Limb (tissue), 2 donors: Measurements from ENCODE around the gene TULP4.

Experiments
- DNase-seq, 2 donors: peaks; one replicate each; pipeline ENCODE4 v3.0.0-alpha.2; 2016; ENCODE audit errors: extremely low spot score in 2 of 2

The TULP4 gene

DNA sequence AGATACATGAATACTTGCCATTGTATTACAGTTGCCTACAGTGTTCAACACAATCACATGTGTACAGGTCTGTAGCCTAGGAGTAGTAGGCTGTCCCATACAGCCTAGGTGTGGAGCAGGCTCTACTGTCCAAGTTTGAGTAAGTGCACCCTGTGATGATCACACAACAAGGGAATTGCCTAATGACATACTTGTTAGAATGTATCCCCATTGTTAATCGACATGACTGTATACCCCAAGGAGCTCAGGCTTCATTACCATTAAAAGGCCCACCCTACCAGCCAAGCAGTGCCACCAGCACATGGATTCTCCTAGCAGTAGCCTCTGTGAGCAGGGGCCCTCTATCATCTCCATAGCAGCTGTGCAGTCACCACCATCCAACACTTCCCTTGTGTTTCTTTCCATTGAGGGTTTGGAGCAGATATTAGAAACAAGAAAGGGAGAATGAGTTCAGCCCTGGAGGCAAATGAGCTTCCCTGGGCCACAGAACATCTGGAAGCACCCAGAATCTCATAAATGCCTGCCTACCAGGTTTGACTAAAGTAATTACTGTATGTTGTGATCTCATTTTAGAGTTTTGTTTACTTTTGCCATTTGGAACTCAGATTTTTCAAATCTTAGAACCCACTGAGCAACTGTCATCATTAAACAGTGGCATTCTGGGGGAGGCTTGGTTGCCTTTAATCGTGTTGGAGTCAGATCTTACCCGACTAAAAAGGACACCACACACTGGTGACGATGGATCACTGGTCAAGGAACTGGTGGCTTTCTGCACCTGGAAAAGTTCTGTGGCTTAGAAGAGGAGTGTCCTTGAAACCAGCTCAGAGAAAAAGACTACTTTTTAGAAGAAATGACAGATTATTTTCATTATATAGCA is 104.9 kb downstream of the TULP4 start:
- DNase-seq: no peak

DNA sequence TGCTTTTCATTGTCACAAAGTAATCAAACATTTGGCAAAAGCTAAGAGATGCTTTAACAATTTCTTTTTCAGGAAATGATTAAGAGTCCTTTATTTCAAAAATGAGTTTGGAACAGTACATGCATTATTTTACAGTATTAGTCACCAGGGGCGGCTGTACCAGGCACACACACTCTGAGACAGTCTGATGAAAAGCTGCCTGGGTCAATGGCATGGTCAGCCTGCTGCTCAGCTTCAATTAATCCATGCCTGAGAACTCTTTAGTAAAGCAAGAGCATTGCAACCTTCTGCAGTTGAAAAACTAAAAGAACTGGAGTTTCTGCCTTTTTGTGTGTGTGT is 105.5 kb downstream of the TULP4 start:
- no peak for DNase-seq

DNA sequence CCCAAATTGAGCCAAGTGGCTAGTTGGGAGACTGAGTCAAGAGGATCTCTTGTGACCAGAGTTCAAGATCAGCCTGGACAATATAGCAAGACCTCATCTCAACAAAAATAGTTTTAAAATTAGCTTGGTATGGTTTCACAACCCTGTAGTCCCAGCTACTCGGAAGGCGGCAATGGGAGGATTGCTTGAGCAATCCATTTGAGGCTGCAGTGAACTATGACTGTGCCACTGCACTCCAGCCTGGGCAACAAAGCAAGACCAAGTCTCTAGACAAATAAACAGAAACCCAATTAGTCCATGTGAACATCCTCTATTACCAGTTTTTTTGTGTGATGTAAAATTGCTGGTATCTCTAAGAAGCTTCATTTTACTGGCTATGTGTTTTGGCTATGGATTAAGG is 106.2 kb downstream of the TULP4 start:
- DNase-seq: no peak

DNA sequence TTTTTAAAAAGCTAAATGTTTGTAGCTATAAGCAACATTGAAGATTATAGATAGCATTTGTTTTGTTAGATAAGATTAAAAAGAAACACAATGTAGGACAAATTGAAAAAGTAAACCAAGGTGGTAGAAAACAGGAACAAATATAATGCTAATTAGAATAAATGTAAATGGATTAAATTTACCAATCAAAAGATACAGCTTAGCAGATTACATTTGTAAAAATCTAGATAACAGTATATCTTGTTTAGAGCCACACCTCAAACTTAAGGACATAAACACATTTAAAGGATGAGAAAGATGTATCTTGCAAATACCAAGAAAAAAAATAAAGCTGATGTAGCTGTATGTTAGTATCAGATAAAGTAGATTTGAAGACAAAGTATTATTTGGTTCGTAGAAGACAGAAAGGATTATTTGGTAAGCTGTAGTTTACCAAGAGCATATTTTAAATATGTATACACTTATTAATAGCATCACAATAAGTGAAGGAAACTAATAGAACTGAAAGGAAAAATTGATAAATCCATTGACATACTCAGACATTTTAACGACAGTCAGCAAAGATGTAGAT is 107.2 kb downstream of the TULP4 start:
- DNase-seq: no peak

DNA sequence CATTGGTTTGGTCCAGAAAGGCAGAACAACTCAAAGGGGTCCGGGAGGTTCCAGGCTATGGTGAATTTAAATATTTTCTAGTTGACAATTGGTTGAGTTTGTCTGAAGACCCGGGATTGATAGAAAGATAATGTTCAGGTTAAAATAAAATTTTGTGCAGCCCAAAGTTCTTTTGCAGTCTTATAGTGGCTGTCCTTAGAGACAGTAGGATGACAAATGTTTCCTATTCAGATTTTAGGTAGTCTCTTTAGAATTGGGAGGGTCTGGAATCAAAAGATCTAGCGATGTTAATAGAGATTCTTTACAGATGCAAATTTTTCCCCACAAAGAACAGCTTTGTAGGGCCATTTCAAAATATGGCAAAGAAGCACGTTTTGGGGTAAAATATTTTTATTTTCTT is 109.1 kb downstream of the TULP4 start:
- DNase-seq: no peak

DNA sequence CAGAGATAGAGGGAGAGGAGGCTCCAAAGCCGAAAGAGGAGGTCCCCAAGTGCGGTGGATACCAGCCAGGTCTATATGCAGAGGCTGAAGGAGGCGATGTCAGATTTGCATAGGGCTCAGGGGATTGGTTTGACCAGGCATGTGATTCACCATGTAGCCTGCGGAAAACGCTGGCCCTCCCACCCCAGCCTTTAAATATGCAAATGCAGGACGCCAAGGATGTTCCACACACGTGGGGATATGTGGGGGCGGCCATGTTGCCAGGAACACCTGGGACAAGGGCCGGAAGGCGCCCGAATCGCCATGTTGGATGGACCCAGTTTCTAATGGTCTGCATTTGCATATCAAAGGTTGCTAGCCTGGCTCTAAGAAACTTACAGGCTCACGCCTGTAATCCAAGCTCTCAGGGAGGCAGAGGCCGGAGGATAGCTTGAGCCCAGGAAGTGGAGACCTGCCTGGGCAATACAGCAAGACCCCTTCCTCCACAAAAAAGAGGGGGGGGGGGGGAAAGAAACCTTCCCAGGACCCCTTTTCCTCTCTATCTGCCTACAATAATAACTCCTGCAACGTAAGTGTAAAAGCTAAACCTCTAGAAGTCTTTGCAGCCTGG is 110.5 kb downstream of the TULP4 start:
- no peak for DNase-seq

DNA sequence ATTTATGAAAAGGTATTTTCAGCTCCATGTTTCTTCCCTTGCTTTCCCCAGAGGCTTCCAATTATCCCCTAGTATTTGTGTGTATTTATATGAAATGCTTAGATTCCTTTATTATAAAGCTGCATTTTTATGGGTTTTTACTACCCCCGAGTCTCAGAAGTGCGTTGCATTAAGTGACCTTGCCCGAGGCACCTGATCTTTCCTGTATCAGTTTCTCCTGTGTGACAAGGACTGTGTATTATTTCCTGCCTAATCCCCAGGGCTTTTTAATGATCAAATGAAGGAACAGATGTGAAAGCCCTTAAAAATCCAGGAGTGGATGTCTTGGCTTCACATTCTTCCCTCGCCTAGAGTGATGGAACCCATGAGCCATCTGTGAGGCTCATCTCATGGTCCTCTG is 118.8 kb downstream of the TULP4 start:
- DNase-seq: no peak

DNA sequence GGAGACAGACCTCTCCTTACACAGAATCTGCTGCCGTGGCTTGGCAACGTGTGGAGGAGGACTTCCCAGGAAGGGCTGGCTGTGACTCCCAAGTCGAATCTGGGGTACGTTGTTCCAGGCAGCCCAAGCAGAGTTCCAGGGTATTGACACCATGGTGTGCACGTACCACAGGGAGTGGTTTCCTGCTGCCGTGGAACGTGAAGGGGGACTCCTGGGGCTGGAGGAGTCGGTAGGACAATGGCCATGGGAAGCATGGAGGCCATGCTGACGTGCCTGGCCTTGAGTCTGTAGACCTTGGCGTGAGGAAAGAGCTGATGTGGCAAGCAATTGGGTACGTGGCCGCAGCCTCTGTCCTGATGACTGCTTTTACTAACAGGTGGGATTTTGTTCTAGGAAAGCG is 119.3 kb downstream of the TULP4 start:
- DNase-seq: no peak

DNA sequence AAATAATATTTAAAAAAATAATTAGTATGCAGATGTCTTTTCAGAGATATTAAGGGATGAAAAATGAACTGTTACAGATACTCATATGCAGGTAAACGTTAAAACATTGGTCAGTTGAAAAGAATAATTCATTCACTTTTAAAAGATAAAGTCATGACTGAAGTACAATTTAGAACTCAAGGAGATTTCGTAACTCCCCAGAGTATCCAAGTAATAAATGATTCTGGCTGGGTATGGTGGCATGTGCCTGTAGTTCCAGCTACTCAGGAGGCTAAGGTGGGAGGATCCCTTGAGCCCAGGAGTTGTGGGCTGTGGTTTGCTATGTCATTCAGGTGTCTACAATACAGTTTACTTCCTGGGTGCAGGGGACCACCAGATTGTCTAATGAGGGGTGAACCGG is 125.3 kb downstream of the TULP4 start:
- DNase-seq: no peak

DNA sequence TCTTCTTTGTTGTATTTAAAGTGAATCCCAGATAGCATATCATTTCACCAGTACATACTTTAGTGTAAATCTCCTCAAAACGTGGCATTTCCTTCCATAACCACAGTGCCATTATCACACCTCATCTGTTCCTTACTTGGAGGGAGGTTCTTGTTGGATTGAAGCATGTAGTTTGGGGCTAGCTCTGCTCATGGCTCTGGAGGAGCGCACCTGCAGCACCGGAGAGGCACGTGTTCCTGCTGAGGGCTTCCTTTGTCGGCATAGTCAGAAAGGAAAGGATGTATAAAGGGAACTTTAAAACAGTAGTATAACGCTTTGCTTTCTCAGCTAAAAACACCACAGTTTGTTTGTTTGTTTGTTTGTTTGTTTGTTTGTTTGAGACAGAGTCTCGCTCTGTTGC is 126.0 kb downstream of the TULP4 start:
- DNase-seq: no peak

DNA sequence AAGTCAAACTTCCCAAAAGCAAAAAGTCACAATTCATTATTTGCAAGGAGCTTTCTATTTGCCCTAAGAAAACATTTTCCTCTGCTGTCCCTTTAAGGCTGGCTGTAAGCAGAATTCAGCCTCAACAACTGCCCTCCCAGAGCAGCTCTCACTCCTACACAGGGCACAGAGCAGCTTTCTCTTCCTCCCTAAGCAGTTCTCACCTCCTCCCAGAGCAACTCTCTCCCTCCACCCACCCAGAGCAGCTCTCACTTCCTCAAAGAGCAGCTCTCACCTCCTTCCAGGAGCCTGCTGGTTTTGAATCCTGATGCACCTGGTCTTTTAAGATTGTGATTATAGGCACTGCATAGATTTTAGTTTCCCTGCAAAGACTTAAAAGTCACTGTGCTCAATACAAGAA is 127.0 kb downstream of the TULP4 start:
- no peak for DNase-seq

DNA sequence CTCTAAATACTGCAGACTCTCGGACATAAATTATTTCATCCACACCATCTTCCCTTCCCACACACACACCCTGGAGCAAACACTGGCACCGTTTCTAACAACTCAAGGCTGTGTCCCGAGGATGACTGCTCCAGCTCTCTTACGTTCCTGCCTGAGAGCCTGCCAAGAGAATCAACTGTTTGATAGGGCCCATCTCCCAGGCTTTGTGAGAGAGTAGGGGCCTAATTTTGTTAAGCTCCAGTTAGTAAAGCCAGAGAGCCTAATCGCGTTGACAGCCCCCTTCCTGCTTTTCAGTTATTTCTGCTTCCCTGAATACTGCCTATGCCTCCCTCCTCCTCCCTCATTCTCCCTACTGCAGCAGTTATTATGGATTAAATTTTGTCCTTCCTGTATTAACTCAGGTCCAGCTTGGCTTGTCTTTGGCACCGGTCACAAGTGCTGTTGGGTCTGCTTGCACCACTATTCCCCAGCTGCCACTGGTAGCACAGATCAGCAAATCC is 129.5 kb downstream of the TULP4 start:
- peak in 1 of 2 donors; percentile 44 for DNase-seq

DNA sequence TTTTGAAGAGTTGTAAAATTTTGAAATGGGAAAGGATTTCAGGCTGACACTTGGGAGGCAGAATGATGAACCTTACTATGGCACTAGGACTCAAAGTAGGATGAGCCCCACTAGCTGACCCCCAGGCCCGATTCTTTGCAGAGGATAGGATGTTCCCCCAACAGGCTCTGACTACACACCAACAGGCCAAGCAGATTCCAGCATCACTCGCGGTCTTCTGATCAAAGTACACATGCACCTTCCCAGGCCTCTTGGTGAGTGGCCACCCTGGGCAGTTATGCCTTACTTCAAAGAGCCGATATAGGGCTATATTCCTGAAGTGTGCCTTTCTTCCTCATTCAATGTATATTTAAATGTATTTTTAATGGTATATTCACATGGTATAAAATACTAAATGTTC is 130.0 kb downstream of the TULP4 start:
- no peak for DNase-seq

DNA sequence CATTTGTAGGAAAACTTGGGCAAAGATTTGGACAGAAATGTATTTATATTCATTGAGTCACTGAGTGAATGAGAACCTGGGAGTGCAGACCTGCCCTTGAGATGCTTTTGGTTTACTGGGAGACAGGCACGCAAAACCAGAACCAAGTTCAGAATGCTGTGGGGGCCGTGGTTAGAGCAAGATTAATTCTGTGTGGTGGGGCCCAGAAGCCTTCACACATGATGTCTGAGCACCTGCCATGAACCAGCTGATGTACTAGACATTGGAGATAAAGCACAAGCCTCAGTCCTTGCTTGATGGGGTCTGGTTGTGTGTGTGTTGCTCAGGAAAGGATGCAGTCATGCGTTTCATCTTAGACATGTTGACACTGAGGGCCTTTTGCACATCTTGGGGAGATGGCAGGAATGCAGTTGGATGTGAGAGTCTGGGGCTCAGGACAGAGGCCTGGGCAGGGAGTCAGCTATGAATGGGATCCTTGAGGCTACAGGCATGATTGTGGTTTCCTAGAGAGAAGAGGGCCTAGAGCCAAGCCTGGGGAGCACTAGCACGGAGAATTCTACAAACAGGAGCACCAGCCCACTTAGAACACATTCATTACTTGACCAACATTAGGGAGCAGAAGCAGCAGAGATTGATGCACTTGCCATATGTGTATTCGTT is 133.3 kb downstream of the TULP4 start:
- DNase-seq: no peak

DNA sequence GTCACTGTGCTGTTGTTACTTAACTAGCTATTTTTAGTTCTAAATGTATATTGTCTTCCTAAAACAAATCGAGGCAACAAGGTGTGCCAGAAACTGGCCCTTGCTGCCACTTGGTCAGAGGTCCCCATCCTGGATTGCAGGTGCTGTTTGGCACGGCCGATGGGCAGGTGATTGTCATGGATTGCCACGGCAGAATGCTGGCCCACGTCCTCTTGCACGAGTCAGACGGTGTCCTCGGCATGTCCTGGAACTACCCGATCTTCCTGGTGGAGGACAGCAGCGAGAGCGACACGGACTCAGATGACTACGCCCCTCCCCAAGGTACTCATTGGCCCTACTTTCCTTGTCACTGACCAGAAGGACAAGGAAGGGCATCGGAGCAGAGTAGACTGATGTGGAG is 136.6 kb downstream of the TULP4 start:
- no peak for DNase-seq

DNA sequence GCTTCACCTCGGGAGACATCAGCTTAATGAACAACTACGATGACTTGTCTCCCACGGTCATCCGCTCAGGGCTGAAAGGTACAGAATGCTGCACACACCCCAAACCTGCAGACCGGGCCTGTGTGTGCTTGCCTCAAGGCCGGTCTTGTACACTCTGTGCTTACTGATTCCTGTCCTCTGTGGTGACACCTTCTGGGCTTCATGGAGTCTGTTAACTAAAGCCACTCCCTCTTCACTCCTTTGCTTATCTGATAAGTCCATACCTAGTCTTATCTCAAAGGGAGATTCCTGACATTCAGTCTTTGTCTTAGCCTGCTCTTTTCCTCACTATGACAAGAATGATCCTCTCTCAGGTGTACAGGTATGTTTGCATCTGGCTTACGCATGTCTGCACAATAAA is 139.9 kb downstream of the TULP4 start:
- no peak for DNase-seq

DNA sequence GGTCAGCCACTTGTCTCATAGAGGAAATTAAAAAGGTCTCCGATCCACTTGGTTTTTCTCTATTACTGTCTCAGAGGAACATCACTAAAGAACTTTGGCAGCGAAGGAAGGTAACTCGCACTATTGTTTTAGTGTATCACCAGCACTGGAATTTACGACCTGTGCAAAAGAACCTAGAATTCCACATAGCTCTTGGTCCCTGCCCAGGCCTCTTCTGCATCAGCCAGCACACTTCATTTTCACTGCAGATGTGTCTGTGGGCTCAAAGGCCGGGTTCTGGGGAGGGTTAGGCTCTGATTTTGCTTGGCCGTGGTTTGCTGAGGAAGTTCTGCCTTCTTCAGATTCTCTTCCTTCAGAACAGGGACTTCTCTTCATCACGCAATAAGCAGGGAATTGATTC is 144.9 kb downstream of the TULP4 start:
- no peak for DNase-seq

DNA sequence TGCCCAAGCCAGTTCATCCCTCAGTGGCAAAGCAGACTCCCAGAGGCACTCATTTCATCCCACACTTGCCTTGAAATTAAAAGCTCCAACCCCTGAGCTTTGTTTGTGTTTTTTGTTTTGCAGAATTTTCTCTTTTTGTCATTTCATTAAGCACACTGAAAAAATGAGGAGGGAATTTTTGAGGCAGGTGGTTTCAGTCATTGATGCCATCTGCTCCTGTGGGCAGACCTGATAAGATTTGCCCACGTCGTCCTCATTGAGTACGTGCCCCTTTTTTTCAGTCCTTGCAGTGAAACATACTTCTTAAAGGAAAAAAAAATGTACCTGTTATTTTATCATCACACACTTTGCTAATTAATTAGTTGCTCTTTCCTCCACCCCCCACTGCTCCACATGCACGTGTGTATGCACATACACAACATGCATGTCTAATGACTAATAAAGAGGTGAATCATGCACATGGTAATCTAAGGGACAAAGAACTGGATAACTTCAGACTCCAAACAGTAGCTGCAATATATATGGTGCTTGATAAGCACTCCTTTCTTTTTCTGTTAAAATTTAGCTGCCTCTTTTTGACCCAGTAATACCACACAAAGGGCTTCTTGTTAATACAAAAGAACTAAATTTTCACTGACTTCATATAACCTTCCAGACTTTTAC is 145.5 kb downstream of the TULP4 start:
- DNase-seq: no peak

DNA sequence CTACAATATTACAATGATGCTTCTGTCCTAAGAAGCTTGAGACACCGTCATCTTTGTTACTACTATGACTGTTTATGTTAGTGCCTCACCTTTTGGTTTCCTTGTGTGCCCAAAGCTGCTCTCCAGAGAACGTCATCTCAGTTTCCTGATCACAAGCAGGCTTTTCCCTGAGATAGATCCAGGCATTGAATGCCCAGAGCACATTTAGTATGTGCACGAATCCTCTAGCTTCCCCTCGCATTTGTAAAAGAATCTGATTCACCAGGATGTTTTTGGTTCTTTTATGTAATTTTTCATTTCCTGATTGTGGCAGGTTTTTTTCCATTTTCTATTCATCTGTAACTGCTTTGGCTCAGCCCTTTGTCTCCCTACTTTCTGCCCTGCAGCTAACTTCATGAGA is 147.5 kb downstream of the TULP4 start:
- DNase-seq: no peak

DNA sequence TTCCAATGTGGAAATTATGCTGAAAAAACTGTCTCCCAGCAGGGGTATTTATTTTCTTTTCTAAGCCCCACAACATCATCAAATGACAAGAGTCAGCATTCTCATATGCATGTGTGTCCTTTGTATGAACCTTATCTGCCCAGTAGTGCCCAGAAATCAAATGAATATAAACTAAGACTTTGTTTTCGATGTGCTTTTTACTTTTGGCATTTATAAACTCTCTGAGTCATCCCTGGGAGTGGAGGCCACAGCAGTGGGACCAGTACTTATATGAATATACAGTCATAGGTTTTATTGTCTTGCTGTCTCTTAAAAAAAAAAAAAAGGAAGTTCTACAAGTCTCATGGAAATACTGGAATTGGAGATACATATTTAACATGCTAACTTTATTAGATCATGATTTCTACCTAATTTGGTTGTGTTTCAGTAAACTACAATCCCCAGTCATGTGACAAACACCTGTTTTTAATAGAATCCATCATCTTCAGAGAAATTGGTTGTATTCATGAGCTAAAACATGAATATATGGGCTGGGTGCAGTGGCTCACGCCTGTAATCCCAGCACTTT is 148.4 kb downstream of the TULP4 start:
- DNase-seq: peak in 1 of 2 donors; percentile 8

DNA sequence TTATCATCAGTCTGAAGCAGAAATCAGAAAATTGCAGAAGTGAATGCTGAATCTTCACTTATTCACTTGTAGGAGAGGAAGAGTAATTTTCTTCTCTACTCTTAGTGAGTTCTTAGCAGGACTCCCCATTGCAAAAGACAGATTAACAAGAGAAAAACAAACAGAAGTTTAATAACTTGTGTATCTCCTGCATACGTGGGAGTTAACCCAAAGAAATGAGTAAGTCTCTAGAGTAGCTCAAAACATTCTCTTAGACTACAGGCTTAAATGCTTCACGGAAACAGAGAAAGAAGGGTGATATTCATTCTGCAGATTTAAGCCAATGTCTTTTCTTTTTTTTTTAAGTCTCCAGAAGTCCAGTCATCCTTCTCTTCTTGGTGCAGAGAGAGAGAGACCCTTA is 149.7 kb downstream of the TULP4 start:
- no peak for DNase-seq
